SKM-1 (cell line): Measurements from ENCODE around the gene SHISA5.
A peak's percentile ranks its signal among the peaks of the same experiment; 100 is the strongest.
"Not testable (repeated sequence)": the region's sequence is repeated elsewhere in the genome, so short reads cannot be mapped to it uniquely, and the experiment has no call there.

Experiments
- DNase-seq: peaks from one replicate; lab custom pipeline; 2025; ENCODE audit not compliant: unreplicated experiment; lab: John Stamatoyannopoulos, UW

Gene SHISA5

GRCh38 chr3:48521635-48522034 is 17.7 kb upstream of the SHISA5 start:
- no peak for DNase-seq

- DNase-seq, result no peak
Measured at GRCh38 chr3:48519277-48519643, 15.3 kb upstream of the SHISA5 start.

- no peak for DNase-seq
Measured at GRCh38 chr3:48518638-48519276, 14.8 kb upstream of the SHISA5 start.

GRCh38 chr3:48518069-48518468 is 14.1 kb upstream of the SHISA5 start:
- no peak for DNase-seq

- no peak for DNase-seq
Measured at GRCh38 chr3:48516571-48516970, 12.6 kb upstream of the SHISA5 start.

- DNase-seq, result no peak
Measured at GRCh38 chr3:48514431-48515227, 10.7 kb upstream of the SHISA5 start.

- DNase-seq, result no peak
Measured at GRCh38 chr3:48511551-48511950, 7.6 kb upstream of the SHISA5 start.

- DNase-seq, result peak; percentile 30
Measured at GRCh38 chr3:48507256-48508061, 3.5 kb upstream of the SHISA5 start.

- DNase-seq, result no peak
Measured at GRCh38 chr3:48505968-48506504, 2.1 kb upstream of the SHISA5 start.

GRCh38 chr3:48505146-48505545 is 1.2 kb upstream of the SHISA5 start:
- DNase-seq, result no peak

- no peak for DNase-seq
Measured at GRCh38 chr3:48503401-48504050, 448 bp downstream of the SHISA5 start.

GRCh38 chr3:48502728-48503168 is 1.2 kb downstream of the SHISA5 start:
- DNase-seq, result no peak

GRCh38 chr3:48502121-48502520 is 1.9 kb downstream of the SHISA5 start:
- no peak for DNase-seq

GRCh38 chr3:48501196-48501595 is 2.8 kb downstream of the SHISA5 start:
- DNase-seq, result no peak

GRCh38 chr3:48500656-48501055 is 3.3 kb downstream of the SHISA5 start:
- no peak for DNase-seq

- no peak for DNase-seq
Measured at GRCh38 chr3:48493203-48493501, 10.8 kb downstream of the SHISA5 start.

- DNase-seq, result peak; percentile 55
Measured at GRCh38 chr3:48492461-48493202, 11.3 kb downstream of the SHISA5 start.

- DNase-seq, result no peak
Measured at GRCh38 chr3:48486952-48487351, 17.0 kb downstream of the SHISA5 start.

- DNase-seq, result not testable (repeated sequence)
Measured at GRCh38 chr3:48482822-48483221, 21.2 kb downstream of the SHISA5 start.

- DNase-seq, result not testable (repeated sequence)
Measured at GRCh38 chr3:48480891-48481290, 23.1 kb downstream of the SHISA5 start.
